HK-2 (cell line): ENCODE data around the gene RGMA.
"Not testable (repeated sequence)": the region's sequence is repeated elsewhere in the genome, so short reads cannot be mapped to it uniquely, and the experiment has no call there.

Source experiments
- DNase-seq: peaks from one replicate; pipeline ENCODE4 v3.0.0-alpha.2; 2018; ENCODE audit not compliant: unreplicated experiment

Gene RGMA

DNA sequence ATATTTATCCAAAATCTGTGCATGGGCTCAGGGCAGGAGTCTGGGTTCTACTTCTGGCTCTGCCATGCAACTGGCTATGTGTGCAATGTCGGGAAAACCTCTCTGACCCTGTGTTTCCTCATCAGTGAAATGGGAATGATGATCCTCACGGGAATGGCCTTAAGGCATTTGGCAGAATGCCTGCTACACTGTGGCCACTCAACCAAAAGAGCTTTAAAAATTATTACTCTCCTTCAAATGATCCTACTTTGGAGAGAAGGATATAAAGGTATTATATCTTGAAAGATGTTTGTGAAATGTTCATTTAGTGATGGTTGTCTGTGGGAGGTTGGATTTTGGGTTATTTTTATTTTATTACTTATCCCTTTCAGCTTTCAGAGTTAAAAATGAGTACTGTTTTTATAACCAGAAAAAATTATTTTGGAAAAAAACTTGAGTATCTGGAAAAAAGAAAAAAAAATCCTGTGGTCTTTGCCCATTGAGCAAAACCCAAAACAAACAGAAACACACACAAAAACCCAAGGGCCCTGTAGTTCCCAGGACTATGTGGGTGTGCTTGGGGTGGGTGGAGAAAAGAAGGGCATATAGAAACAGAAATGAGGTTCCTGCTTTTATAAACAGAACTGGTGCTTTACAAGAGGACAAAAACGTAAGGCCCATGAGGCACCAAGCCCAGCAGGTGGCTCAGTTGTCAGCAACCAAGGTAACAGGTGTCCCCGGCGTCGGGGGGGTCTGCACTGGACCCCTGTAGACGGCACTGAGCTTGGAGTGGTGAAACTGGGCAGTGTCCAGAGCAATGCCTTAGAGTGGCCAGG is 22.0 kb downstream of the RGMA start:
- DNase-seq: no peak

DNA sequence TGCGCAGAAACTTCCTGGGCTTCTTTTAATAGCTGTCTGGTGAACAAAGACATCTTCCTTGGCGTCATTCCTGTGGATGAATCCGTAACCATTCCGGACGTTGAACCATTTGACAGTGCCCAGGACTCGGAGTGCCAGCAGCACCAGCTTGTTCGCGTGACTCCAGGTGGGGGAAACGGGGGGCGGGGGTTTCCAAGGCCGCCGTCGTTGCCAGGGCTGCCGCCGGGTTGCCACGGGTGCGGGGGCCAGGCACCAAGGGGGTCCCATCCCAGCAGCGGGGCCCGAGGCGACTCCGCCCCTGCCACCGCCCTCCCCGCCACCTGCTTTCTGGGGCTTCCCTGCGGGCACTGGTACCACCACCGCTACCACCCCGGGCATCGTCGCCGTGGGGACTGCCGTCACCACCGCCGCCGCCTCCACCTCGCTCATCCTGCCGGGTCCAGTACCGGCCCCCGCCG is 22.8 kb downstream of the RGMA start:
- no peak for DNase-seq

DNA sequence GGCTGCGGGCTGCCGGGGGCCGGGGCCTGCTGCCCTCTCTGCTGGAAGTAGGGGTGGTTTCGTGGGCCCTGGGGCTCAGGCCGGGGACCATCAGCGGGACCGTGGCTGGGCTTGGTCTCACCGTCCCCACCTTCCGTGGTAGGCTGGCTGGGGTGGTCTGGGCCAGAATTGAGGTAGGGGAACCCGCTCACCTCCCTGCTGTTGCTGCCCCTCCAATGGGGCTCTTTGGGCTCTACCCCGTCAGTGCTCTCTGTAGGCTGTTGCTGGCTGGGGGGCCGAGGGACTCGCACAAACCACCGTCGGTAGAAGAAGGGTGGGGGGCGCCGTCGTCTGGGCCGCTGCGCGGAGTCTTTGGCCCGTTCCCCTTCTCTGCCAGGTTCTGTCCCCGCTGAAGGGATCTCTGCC is 23.4 kb downstream of the RGMA start:
- no peak for DNase-seq

DNA sequence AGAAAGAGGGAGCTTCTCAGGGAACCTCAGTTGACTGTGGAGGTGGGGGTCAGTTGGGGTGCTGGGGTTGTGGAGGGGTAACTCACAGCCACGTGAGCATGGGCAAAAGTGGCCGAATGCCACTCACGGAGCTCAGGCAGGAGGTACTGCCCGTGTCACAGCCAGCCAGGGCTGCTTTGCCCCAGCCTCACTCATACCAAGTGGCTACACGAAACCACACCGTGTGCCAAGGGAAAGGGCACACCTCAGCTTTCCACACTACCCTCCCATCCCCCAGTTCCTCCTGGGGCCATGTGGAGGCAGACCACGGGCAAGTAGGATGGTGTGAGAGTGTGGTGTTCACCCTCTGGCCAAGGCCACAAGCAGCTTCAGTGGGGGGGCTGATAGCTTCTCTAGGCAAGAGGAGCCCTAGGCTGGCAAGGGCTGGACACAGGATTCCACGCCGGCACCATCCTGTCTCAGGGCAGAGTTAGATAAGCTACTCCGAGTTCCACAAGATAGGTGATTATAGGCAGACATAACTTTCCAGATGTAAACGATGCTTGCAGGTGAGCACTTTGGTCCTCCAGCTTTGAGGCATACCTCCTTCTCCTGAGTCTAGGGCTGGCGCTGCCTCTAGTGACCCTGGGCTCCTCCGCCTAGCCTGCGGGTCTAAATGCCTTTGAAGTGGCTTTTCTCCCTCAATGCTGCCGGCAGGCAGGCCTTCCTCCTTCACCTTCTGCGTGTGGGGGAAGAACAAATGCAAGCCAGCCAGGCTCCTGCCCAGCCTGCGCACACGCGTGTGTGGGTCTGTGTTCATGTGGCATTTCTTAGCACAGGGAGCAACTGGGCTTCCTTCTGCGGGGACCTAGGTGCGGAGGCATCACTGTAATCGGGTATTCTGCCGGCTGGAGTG is 25.0 kb downstream of the RGMA start:
- no peak for DNase-seq

DNA sequence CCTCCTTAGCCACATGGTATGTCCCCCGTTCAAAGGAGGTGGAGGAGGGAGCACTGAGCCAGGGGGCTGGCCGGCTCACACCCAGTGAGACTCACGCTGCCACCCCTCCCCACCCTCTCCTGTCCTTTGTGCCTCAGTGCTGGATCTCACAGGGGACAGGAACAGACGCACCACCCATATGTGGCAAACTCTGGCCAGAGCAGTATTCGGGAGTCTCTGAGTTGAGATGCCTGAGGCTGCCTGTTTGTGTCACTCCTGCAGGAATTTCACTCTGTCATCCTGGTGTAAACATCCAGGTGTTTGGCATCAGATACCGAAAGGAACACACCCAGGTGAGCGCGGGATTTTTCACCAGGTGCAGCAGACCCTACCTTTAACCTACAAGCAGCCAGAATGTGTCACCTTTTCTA is 25.7 kb downstream of the RGMA start:
- DNase-seq: no peak

DNA sequence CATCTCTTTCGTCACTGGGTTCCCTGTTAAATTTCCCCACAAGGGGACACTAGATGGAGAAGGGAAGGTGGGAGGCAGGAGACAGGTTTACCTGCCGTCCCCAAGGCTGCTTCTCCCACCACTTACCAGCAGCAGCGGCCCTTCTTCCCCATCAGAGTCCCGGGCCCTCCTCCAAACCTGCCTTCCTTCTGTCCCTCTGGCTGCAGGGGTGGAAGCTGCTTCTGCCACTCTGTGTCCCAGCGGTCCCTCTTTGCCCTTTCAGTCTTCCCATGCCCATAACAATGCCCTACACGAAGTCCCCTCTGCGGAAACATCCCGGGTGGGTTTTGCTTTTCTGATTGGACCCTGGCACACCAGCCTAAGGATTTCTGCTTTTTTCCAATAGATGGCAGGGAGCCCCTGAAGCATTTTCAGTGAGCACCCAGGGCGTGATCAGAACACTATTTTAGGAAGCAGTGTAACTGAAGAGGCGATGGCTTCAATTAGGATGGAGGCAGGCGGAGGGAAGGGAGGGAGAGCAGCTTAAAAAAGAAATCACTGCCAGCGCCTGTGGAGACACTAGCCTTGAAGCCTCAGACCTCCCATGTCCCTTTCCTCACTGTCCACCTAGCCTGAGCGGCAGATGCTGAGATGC is 26.3 kb downstream of the RGMA start:
- not testable (repeated sequence) for DNase-seq

DNA sequence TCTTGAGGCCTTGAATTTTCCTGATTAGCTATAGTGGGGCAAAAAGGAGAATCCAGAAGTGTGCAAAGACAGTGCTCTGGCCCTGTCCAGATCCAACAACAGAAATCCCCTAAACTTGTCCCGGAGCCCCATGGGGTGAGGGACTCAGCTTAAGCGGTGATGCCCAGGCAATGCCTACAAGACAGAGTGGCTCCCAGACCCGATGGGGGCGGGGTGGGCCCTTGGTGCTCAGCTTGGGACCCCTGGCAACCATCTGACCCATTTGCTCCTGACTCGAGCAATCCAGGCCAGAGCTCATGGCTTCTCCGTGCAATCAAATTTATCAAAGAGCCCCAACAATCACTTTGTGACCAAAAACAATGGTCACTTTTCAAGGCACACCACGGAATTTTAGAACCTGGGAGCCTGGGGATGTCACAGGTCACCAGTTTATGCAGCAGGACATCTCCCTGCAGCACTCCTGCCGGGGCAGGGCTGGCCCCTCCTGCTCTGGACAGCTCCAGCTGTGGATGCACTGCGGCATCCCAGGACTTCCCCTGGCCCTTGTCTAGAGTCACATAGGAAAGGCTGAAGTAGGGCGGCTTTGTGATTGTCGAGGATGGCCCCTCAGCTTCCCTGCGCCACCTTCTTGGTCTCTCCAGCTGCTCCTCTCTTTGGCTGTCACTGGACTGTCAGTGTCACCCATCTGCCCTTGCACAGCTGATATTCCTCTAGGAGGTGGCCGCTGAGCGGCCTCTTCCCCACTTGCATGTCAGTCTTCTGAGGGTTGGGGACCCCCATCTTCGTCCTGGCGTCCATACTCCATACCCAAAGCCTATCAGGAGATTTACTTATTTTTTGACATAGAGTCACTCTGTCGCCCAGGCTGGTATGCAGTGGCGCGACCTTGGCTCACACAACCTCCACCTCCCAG is 28.4 kb downstream of the RGMA start:
- no peak for DNase-seq

DNA sequence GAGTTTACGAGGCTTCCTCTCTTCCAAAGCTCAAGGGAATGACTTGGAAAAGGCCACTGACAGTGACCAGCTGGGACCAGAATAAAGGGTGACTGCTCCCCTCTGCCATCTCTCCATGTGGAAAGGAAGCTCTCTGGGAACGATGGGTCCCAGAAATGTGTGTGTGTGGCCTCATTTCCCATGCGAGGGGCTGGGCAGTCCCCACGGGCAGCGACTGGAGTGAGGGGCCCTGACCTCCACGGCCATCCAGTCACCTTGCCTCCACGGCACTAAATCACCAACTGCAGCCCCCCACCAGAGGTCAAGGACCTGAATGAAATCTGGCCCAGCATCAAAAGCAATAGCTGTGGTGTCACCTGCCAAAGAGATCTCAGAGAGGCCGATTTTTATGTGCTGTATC is 29.6 kb downstream of the RGMA start:
- no peak for DNase-seq

DNA sequence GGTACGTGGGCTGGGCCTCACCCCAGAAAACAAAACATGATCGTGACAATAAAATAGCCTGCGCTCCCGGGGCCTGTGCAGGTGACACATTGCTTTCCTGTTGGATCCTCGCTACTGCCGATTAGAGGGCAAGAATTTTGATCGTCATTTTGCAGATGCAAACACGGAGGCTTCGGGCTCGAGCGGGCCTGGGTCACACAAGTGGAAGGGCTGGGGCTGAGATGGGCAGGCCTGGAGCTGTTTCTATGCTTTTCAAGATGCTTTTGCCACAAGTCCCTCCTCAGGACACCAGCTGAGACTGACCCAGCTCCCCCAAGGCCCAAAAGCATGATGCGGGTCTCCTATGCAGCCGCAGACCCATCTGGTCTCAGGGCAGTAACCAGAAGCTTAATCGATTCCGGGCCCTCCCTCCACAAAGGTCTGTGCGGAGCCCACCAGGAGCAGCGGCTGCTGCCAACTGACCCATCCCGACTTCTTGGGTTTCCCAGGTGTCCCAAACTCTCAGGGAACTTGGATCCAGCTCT is 30.0 kb downstream of the RGMA start:
- no peak for DNase-seq

DNA sequence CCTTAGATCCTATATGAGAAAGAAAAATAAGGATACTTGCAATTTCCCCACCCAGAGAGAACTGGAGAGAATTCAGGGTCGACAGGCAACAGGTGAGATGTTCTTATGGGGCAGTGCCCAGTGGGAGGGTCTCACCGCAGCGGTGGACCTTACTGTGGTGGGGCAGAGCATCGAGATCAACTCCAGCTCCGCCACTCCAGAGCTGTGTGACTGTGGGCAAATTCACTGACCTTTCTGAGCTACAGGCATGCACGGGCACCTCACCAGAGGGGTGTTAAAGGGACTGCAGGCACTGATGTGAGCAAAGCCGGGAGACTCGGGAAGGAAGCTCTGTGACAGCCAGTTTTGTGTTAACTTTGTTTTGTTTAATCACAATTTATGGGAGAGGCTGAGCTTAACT is 30.9 kb downstream of the RGMA start:
- no peak for DNase-seq

DNA sequence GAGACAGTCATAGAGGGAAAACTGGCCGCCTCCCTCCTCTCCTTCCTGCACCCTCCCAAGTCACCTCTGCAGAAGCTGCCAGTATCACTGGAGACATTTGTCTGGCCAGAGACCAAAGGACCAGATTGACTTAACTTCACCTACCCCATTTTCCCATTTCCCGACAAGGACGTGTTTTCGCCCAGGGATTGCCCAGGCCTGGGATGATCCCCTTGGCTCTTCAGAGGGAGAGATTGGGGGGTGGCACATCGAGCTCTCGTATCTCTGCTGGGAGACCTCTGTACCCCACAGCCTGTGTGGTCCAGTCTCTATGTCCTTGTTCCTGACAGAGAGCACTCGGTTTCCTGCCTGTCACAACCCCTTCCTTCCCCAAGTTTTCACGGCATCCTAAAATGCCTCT is 31.4 kb downstream of the RGMA start:
- no peak for DNase-seq

DNA sequence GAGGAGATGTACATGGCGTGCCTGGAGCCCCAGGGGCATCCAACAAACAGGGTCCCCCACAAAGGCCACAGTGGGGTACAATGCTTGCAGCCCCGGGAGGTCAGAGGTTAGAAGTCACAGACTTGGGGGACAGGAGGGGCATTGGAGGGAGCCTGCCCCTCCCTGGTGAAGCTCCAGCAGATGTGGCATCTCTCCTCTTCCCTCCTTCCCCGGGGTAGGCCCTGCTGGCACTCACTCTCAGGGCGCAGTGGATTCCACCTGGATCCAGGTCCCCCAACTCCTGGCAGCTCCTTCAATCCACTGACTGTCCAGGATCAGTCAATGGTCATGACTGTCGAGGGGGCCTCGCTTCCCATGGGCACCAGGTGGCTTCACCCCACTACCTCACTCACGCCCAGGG is 32.2 kb downstream of the RGMA start:
- no peak for DNase-seq

DNA sequence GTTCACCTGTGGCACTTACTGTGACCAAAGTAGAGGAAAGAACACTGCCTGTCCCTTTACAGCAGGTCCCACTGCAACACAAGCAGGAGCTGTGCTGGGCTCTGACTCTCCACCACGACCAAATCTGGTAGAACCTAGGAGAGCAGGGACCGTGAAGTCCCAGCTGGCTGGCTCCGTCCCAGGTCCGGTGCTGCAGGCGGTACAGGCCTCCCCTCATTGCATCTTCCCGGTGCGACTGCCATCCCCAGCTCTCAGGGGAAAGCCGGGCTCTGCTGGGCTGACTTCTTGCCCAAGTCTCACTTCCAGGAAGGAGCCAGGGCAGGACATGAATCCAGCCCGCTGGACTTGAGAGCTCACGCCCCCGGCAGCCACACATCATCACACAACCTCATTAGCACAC is 33.8 kb downstream of the RGMA start:
- DNase-seq: no peak

DNA sequence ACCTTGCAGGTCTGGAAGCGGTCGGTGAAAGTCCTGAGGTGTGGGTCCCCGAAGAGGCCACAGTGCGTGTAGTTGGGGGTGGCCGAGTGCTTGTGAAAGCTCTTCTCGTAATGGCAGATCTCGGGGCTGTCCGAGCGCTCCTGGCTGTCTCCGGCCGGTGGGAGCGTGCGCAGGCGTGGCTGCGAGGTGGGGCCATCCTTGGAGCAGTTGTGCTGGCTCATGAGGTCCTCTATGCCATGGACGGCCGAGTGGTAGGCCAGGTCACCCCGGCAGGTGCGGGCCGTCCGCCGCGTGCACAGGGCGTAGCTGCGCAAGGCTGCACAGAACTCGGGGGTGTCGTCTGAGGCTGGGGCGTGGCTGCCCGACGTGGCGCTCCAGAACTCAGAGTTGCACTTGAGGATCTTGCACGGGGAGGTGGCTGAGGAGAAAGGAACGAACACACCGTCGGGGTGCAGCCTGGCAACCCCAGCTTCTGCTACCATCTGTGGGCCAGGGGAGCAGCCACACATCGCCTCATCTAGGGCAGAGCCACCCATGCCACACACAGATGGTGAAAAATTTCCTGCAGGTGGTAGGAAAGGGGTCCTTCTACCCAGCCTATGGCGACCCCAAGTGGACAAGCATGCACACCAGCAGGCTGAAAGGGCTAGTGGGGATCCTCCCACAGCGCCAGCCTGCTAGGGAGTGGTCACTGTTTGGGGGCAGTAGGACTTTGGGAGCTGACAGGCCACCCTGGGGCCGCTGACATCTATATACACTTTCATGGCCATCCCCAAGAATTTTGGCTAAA is 36.7 kb downstream of the RGMA start:
- DNase-seq: no peak

DNA sequence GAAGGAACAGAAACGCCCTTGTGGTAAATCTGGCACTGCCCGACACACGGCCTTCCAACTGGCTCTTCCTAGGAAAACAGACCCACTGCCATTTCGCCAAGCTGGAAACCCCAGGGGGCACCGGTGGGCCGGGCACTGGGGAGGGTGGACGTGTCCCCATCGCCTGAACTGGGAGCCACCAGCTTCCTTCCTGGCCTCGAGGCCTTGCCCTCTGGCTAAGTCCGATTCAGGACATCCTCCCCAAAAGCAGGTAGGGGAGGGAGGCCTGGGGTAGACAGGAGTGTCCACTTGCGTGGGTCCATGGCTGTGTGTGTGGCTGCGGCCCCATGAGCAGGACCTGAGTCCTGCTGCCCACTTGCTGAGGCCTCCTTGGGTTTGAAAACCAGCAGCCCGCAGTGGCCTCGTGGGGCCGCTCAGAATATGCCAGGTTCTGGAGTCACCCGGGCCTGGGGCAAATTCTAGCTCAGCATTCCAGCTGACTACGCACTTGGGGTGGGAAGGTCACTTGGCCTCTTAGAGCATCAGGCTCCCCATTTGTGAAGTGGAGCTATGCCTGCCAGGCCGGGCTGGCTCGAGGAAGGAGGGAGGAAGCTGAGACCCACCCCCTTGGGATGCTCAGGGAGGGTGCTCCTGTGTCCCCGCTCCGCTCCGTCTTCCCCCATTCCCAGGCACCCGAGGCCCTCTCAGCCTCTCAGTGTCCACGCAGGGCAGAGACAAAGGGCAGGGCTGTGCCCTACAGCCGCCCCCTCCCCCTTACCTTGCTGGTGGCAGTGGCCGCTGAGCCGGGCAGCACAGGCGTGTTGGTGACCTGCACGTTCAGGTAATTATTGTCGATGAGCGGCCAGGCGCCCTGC is 37.5 kb downstream of the RGMA start:
- no peak for DNase-seq

DNA sequence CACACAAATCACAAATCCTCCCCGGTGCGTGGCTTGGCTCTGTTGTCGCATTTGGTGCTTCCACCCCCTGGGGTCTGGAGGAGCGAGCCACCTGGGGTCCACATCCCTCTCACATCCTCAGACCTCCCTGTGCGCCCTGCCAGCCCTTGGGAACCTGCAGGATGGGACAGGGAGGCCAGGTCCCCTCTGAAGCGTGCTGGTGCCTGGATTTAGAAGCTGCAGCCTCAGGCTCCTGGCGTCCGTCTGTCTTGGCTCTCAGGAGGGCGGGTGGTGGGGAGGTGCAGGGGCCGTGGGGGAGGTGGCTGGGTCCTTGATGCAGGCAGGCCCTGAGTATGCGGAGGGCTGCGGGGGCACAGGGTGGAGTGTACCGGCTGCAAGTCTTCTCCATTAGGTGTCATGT is 38.4 kb downstream of the RGMA start:
- no peak for DNase-seq

DNA sequence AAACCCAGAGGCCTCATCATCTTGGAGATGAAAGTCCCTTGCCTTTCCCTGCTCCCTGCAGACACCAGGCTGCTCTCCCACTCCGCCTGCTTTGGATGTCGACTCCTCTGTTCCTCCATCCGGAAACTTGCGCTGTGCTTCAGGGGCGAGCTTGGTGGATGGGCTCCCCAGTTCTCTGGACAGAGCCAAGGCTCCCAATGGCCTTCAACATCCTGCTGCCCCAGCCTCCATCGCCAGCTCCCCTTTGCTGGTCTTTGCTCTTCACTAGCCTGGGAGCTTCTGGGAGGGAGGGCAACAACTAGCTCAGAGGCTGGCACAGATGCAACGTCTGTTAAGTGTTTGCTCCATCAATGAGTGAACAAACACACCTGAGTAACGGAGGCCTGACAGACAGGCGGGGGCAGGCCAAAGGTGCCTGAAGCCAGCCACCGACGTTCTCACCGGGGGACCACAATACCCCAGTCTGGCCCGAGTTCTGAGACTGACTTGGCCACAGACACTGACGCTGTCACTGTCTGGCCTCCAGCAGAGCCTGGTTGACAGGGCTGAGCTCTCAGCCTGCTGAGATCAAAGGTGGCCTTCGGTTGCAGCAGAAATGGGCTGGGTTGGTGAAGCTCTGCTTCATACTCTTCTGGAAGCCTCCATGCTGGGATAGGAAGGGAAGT is 39.0 kb downstream of the RGMA start:
- no peak for DNase-seq

DNA sequence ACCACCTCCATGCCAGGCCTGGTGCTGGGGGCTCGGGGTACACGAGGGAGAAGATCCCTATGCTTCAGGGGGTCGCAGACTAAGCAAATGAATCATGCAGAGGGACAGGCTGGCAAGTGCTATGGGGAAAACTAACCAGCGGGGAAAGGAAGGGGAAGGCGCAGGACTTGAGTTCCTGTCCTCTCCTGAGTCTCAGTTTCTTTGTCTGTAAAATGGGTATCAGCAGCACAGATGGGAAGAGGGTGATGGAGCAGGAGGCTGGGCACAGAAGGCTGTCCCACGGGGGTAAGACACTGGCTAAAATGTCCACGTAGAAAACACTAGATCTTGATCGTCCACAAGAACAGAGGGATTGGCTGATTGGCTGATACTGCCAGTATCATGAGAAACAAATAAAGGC is 39.8 kb downstream of the RGMA start:
- no peak for DNase-seq

DNA sequence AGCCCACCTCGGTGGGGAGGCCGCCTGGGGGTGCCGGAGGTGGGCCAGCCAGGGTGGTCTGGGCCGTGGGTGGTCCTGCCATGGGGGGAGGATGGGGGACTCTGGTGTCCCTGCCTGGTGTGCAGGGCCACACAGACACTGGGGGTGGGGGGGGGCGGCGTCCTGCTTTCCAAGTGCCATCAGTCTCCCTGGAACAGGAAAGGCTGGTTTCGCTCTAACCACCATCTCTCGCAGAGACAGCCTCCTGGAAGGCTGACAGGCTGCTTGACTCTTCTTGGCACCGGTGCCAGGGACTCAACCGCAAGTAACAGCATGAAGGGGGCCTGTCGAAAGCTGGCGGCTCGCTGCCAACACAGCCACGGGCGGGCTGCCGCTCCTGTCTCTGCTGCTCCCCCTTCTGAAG is 40.3 kb downstream of the RGMA start:
- no peak for DNase-seq
